ENCODE data around the gene ABCA1.
"Not testable (repeated sequence)": the region's sequence is repeated elsewhere in the genome, so short reads cannot be mapped to it uniquely, and the experiment has no call there.

Gene ABCA1, protein sequence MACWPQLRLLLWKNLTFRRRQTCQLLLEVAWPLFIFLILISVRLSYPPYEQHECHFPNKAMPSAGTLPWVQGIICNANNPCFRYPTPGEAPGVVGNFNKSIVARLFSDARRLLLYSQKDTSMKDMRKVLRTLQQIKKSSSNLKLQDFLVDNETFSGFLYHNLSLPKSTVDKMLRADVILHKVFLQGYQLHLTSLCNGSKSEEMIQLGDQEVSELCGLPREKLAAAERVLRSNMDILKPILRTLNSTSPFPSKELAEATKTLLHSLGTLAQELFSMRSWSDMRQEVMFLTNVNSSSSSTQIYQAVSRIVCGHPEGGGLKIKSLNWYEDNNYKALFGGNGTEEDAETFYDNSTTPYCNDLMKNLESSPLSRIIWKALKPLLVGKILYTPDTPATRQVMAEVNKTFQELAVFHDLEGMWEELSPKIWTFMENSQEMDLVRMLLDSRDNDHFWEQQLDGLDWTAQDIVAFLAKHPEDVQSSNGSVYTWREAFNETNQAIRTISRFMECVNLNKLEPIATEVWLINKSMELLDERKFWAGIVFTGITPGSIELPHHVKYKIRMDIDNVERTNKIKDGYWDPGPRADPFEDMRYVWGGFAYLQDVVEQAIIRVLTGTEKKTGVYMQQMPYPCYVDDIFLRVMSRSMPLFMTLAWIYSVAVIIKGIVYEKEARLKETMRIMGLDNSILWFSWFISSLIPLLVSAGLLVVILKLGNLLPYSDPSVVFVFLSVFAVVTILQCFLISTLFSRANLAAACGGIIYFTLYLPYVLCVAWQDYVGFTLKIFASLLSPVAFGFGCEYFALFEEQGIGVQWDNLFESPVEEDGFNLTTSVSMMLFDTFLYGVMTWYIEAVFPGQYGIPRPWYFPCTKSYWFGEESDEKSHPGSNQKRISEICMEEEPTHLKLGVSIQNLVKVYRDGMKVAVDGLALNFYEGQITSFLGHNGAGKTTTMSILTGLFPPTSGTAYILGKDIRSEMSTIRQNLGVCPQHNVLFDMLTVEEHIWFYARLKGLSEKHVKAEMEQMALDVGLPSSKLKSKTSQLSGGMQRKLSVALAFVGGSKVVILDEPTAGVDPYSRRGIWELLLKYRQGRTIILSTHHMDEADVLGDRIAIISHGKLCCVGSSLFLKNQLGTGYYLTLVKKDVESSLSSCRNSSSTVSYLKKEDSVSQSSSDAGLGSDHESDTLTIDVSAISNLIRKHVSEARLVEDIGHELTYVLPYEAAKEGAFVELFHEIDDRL (N-terminal part only)

GRCh38 chr9:104927912-104928740, at the start of gene ABCA1:
TSS of gene ABCA1 (minus strand) at chr9:104928155. CDS start at chr9:104903679, 24,476 bp downstream.
- Histone ChIP-seq H3F3A (ENCODE audit: insufficient read depth, low read length) (no peaks in the 10 kb centered on the region), H3K4me3 (ENCODE audit: low read depth, low read length, poor library complexity, severe bottlenecking) (peak within 1 kb of the TSS; percentile 72), H3K27me3 (ENCODE audit: insufficient read depth, low read length) (no peaks in the 10 kb centered on the region), H4K20me1 (ENCODE audit: insufficient read depth, low read length) (no peaks in the 10 kb centered on the region), H3K4me2 (ENCODE audit: low read length) (peak within 1 kb of the TSS; percentile 69), H3K9me2 (ENCODE audit: low read depth, low read length) (no peaks in the 10 kb centered on the region), H3K79me2 (ENCODE audit: insufficient read depth, low read length) (no peaks in the 10 kb centered on the region), H2AFZ (ENCODE audit: low read length) (no peak within 1 kb of the TSS), H3K27ac (ENCODE audit: low read depth, low read length, poor library complexity, severe bottlenecking) (peak within 1 kb of the TSS; percentile 89), H3K9ac (ENCODE audit: low read length) (peak within 1 kb of the TSS; percentile 62), H3K4me1 (ENCODE audit: insufficient read depth, low read length, severe bottlenecking) (peaks cover 45% of the 10 kb centered on the region), H3K9me3 (ENCODE audit: low read length) (no peaks in the 10 kb centered on the region), H3K36me3 (ENCODE audit: insufficient read depth, low read length) (no peaks in the 10 kb centered on the region)
- TF ChIP-seq EZH2 (IDR thresholded peaks at IDR 0.05; ENCODE audit: borderline replicate concordance, low read length) = no peak
- TF ChIP-seq, protein P1, sequence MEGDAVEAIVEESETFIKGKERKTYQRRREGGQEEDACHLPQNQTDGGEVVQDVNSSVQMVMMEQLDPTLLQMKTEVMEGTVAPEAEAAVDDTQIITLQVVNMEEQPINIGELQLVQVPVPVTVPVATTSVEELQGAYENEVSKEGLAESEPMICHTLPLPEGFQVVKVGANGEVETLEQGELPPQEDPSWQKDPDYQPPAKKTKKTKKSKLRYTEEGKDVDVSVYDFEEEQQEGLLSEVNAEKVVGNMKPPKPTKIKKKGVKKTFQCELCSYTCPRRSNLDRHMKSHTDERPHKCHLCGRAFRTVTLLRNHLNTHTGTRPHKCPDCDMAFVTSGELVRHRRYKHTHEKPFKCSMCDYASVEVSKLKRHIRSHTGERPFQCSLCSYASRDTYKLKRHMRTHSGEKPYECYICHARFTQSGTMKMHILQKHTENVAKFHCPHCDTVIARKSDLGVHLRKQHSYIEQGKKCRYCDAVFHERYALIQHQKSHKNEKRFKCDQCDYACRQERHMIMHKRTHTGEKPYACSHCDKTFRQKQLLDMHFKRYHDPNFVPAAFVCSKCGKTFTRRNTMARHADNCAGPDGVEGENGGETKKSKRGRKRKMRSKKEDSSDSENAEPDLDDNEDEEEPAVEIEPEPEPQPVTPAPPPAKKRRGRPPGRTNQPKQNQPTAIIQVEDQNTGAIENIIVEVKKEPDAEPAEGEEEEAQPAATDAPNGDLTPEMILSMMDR (IDR thresholded peaks at IDR 0.05; ENCODE audit: low read length) = no peak

DNA sequence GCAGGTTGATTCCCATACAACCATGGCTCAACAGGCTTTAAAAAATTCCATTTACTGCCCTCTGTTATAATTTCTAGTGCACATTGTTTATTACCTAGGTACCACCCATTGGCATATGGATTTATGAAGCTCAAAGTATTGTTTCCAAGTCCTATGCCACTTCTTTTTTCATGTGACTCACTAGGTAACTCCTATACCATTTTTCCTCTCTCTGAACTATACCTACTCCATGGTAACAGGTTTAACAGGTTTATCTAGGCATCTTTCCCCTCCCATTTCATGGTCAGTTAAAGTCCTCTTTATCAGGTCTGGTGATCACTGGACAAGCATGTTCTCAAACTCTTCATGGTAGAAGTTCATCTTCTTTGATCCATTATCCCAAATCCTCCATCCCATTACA, 49.6 kb upstream of the ABCA1 start:
- Histone ChIP-seq H2AFZ (ENCODE audit: low read length) (no peak overlapping the region), H3K27ac (ENCODE audit: low read depth, low read length, poor library complexity, severe bottlenecking) (no peak overlapping the region), H3K79me2 (ENCODE audit: insufficient read depth, low read length) (no peaks in the 10 kb centered on the region), H3K4me3 (ENCODE audit: low read depth, low read length, poor library complexity, severe bottlenecking) (no peak overlapping the region), H4K20me1 (ENCODE audit: insufficient read depth, low read length) (no peaks in the 10 kb centered on the region), H3K9me2 (ENCODE audit: low read depth, low read length) (no peaks in the 10 kb centered on the region), H3K9me3 (ENCODE audit: low read length) (no peaks in the 10 kb centered on the region), H3F3A (ENCODE audit: insufficient read depth, low read length) (no peaks in the 10 kb centered on the region), H3K4me1 (ENCODE audit: insufficient read depth, low read length, severe bottlenecking) (peaks cover 20% of the 10 kb centered on the region), H3K27me3 (ENCODE audit: insufficient read depth, low read length) (no peaks in the 10 kb centered on the region), H3K4me2 (ENCODE audit: low read length) (no peak overlapping the region), H3K36me3 (ENCODE audit: insufficient read depth, low read length) (no peaks in the 10 kb centered on the region), H3K9ac (ENCODE audit: low read length) (no peak overlapping the region)
- TF ChIP-seq EZH2 (IDR thresholded peaks at IDR 0.05; ENCODE audit: borderline replicate concordance, low read length) = no peak
- TF ChIP-seq, protein P1 (IDR thresholded peaks at IDR 0.05; ENCODE audit: low read length) = no peak

DNA sequence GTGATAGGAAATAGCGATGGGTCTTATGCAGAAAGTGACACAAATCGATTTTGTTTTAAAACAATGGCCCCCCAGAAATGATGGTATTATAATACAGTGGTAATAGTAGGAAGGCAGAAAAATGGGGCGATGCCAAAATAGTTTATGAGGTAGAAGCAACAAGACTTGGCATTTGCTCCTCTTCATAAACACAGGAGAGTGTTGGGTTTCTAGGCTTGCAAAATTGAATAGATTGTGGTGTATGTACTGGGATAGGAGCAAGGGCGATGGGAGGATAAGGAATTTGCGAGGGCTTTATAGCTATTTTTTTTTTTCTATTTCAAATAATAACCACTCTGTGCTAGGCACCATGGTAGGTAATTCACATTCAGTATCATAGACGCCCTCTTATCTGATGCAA, 49.2 kb upstream of the ABCA1 start:
- Histone ChIP-seq H3K9me2 (ENCODE audit: low read depth, low read length) (no peaks in the 10 kb centered on the region), H3K4me2 (ENCODE audit: low read length) (no peak overlapping the region), H3K9ac (ENCODE audit: low read length) (no peak overlapping the region), H3K4me1 (ENCODE audit: insufficient read depth, low read length, severe bottlenecking) (peaks cover 16% of the 10 kb centered on the region), H3K36me3 (ENCODE audit: insufficient read depth, low read length) (no peaks in the 10 kb centered on the region), H3K79me2 (ENCODE audit: insufficient read depth, low read length) (no peaks in the 10 kb centered on the region), H3K27me3 (ENCODE audit: insufficient read depth, low read length) (no peaks in the 10 kb centered on the region), H2AFZ (ENCODE audit: low read length) (no peak overlapping the region), H3K9me3 (ENCODE audit: low read length) (no peaks in the 10 kb centered on the region), H3K27ac (ENCODE audit: low read depth, low read length, poor library complexity, severe bottlenecking) (no peak overlapping the region), H4K20me1 (ENCODE audit: insufficient read depth, low read length) (no peaks in the 10 kb centered on the region), H3F3A (ENCODE audit: insufficient read depth, low read length) (no peaks in the 10 kb centered on the region), H3K4me3 (ENCODE audit: low read depth, low read length, poor library complexity, severe bottlenecking) (no peak overlapping the region)
- TF ChIP-seq EZH2 (IDR thresholded peaks at IDR 0.05; ENCODE audit: borderline replicate concordance, low read length) = no peak
- TF ChIP-seq, protein P1 (IDR thresholded peaks at IDR 0.05; ENCODE audit: low read length) = no peak

GRCh38 chr9:104975966-104976595, 48.1 kb upstream of the ABCA1 start:
- H3K27ac ChIP-seq (ENCODE audit: low read depth, low read length, poor library complexity, severe bottlenecking); H3F3A ChIP-seq (ENCODE audit: insufficient read depth, low read length); H2AFZ ChIP-seq (ENCODE audit: low read length); H4K20me1 ChIP-seq (ENCODE audit: insufficient read depth, low read length); H3K9me2 ChIP-seq (ENCODE audit: low read depth, low read length); H3K9me3 ChIP-seq (ENCODE audit: low read length); H3K36me3 ChIP-seq (ENCODE audit: insufficient read depth, low read length); H3K27me3 ChIP-seq (ENCODE audit: insufficient read depth, low read length); H3K4me1 ChIP-seq (ENCODE audit: insufficient read depth, low read length, severe bottlenecking); H3K4me2 ChIP-seq (ENCODE audit: low read length); H3K9ac ChIP-seq (ENCODE audit: low read length); H3K79me2 ChIP-seq (ENCODE audit: insufficient read depth, low read length); H3K4me3 ChIP-seq (ENCODE audit: low read depth, low read length, poor library complexity, severe bottlenecking): not testable (repeated sequence)
